BE2C (cell line): Measurements from ENCODE around the gene MSN.

Experiments
- DNase-seq: peaks from one replicate; pipeline ENCODE4 v3.0.0-alpha.2; 2020
- H3K27me3 ChIP-seq: fragments of 250-450 bp; sonication (Bioruptor Pico); 2 replicates; pipeline ENCODE4 v1.5.1; 2020; ENCODE audit warnings: mild to moderate bottlenecking
- H3K36me3 ChIP-seq: fragments of 250-450 bp; sonication (Bioruptor Pico); 2 replicates; pipeline ENCODE4 v1.5.1; 2020; ENCODE audit warnings: mild to moderate bottlenecking
- H3K4me1 ChIP-seq: fragments of 250-450 bp; sonication (Bioruptor Pico); 2 replicates; pipeline ENCODE4 v1.5.1; 2020
- H3K4me3 ChIP-seq: 2 replicates; pipeline ENCODE4 v1.5.1; 2011; ENCODE audit warnings: low read depth, low read length
- H3K9me3 ChIP-seq: fragments of 250-450 bp; sonication (Bioruptor Pico); 2 replicates; pipeline ENCODE4 v1.5.1; 2020
- CTCF ChIP-seq: IDR thresholded peaks from 2 replicates; pipeline ENCODE4 v1.5.1; 2012; ENCODE audit warnings: mild to moderate bottlenecking, low read depth, low read length

Gene MSN

GRCh38 chrX:65712005-65712806 is 44.8 kb downstream of the MSN start:
- DNase-seq: no peak
- TF ChIP-seq CTCF: no peak
- Histone ChIP-seq H3K9me3 (no peaks in the 10 kb centered on the region), H3K27me3 (no peaks in the 10 kb centered on the region), H3K4me3 (no peak overlapping the region), H3K36me3 (no peaks in the 10 kb centered on the region), H3K4me1 (no peaks in the 10 kb centered on the region)

- no peak for TF ChIP-seq CTCF
- Histone ChIP-seq H3K4me3 (no peak overlapping the region), H3K27me3 (no peaks in the 10 kb centered on the region), H3K4me1 (no peaks in the 10 kb centered on the region), H3K9me3 (no peaks in the 10 kb centered on the region), H3K36me3 (no peaks in the 10 kb centered on the region)
- DNase-seq: no peak
Measured at GRCh38 chrX:65718538-65718937, 51.1 kb downstream of the MSN start.

GRCh38 chrX:65720381-65720964 is 53.0 kb downstream of the MSN start:
- no peaks in the 10 kb centered on the region for H3K27me3 ChIP-seq
- no peaks in the 10 kb centered on the region for H3K4me1 ChIP-seq
- no peaks in the 10 kb centered on the region for H3K36me3 ChIP-seq
- H3K9me3 ChIP-seq: no peaks in the 10 kb centered on the region
- H3K4me3 ChIP-seq: no peak overlapping the region
- no peak for TF ChIP-seq CTCF
- no peak for DNase-seq

GRCh38 chrX:65723706-65724105 is 56.3 kb downstream of the MSN start:
- H3K36me3 ChIP-seq: no peaks in the 10 kb centered on the region
- no peaks in the 10 kb centered on the region for H3K27me3 ChIP-seq
- H3K4me3 ChIP-seq: no peak overlapping the region
- TF ChIP-seq CTCF: no peak
- DNase-seq: no peak
- H3K4me1 ChIP-seq: no peaks in the 10 kb centered on the region
- no peaks in the 10 kb centered on the region for H3K9me3 ChIP-seq

- no peaks in the 10 kb centered on the region for H3K9me3 ChIP-seq
- TF ChIP-seq CTCF: no peak
- H3K4me1 ChIP-seq: no peaks in the 10 kb centered on the region
- no peak overlapping the region for H3K4me3 ChIP-seq
- no peaks in the 10 kb centered on the region for H3K27me3 ChIP-seq
- no peak for DNase-seq
- no peaks in the 10 kb centered on the region for H3K36me3 ChIP-seq
Measured at GRCh38 chrX:65726715-65727114, 59.3 kb downstream of the MSN start.

- no peak for TF ChIP-seq CTCF
- Histone ChIP-seq H3K4me1 (no peaks in the 10 kb centered on the region), H3K27me3 (no peaks in the 10 kb centered on the region), H3K36me3 (no peaks in the 10 kb centered on the region), H3K9me3 (no peaks in the 10 kb centered on the region), H3K4me3 (no peak overlapping the region)
- no peak for DNase-seq
Measured at GRCh38 chrX:65731684-65732289, 64.3 kb downstream of the MSN start.
